ENCODE measurements around the gene DENND1A.
"Not testable (repeated sequence)": the region's sequence is repeated elsewhere in the genome, so short reads cannot be mapped to it uniquely, and the experiment has no call there.

Gene DENND1A

DNA sequence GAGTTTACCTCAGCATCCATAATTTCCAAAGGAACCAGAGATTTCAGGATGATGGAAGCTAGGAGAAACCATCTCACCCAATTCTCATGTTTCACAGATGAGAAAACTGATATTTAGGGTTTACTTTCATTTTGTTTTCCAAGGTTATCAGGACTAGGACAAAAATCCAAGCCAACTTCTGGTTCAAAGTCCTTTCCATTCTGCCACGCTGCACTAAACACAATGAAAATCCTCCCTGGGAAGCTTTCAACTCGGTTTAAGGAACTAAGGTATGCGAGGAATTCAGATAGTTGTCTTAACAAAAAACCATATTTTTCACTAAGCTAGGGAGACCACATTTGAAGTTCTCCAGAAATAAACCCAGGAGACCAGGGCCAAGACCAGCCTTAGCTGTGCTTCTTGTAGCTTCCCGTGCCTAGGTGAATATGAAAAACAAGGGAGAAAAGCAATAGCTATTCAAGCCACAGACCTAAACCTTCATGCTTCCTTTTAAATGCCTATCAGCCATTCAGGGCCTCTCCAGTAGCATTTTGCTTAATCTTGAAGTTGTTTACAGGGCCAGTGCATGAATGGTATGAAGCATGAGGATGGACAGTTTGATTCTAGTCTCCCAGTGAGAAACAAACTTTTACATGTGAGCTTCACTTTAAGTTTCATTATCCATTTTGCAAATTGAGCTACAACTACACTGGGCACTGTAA, 167.9 kb downstream of the DENND1A start:
- DNase-seq = no peak

GRCh38 chr9:123757960-123758359, 172.0 kb downstream of the DENND1A start:
- no peak for DNase-seq

DNA sequence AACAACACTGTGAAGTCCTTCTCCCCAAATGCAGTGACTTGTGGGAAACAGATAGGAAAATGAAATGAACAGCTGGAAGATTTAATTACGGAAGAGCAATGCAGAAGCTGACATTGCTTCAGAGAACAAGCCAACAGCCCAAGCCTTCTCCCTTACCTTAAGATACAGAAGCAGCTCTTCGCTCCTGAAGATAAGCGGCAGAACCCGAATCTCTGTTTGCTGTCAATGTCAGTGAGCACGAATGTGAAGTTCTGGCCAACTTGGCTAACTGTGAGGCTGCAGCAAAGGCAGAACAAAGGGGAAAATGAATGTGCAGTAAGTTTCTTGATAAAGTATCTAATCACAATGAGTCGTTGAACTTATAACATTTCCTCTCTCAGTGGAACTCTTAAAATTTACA, 172.4 kb downstream of the DENND1A start:
- no peak for DNase-seq

- DNase-seq = no peak
These were observed 173.3 kb downstream of the DENND1A start for GRCh38 chr9:123756484-123757106.

- no peak for DNase-seq
These were observed 176.2 kb downstream of the DENND1A start for GRCh38 chr9:123753669-123754258.

DNA sequence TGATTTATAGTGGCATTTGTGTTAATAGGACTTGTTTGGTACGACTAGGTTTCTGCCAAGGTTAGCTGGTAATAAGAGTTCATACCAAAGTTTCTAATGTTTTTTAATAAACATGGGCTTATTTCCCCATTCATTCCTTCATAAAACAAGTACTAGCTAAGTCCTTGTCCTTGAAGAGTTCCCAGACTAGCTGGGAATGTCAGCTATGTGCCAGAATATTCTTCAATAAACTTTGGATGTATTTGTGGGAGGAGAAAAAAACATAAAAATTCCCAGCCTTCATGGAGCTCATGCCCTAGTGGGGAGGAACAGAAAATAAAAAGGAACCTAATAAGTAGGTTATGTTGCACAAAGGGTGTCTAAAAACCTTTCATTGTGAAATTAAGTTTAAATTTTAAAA, 176.9 kb downstream of the DENND1A start:
- DNase-seq = no peak

GRCh38 chr9:123749580-123750202, 180.2 kb downstream of the DENND1A start:
- DNase-seq = no peak

DNA sequence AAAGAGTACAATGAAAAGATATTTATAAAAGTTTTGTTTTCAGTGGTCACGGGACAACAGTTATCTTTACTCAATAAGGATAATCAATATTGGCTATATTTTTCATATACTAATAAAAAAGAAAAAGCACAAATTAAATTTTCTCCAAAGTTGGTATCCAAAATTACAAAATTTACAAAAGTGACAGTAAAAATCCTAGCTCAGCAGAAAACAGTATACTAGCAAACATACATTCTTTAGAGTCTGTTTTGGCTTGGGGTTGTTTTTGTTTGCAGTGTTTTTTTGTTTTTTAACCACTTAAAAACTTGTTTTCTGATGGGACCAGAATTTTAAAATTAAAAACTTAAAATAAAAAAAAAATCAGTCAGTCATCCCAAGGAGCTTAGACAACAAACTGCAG, 183.2 kb downstream of the DENND1A start:
- no peak for DNase-seq

- no peak for DNase-seq
These were observed 184.0 kb downstream of the DENND1A start for GRCh38 chr9:123745933-123746332.

- DNase-seq = no peak
These were observed 184.5 kb downstream of the DENND1A start for GRCh38 chr9:123745451-123745850.

DNA sequence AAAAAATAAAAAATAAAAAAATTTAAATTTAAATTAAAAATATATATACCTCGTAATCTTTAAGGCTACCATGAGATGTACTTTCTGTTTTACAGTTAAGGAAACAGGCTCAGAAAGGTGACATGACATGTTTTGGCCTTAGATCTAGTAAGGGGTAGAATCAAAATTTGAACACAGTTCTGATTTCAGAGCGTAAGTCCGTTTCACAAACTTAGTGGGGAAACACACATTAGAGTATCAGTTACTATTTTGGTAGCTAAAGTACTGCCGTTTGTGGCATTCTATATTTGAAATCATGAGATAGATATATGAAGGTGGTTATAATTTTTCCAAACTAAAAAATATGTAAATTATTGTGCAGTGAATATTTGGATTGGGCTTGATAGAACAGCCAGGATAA, 186.2 kb downstream of the DENND1A start:
- no peak for DNase-seq

DNA sequence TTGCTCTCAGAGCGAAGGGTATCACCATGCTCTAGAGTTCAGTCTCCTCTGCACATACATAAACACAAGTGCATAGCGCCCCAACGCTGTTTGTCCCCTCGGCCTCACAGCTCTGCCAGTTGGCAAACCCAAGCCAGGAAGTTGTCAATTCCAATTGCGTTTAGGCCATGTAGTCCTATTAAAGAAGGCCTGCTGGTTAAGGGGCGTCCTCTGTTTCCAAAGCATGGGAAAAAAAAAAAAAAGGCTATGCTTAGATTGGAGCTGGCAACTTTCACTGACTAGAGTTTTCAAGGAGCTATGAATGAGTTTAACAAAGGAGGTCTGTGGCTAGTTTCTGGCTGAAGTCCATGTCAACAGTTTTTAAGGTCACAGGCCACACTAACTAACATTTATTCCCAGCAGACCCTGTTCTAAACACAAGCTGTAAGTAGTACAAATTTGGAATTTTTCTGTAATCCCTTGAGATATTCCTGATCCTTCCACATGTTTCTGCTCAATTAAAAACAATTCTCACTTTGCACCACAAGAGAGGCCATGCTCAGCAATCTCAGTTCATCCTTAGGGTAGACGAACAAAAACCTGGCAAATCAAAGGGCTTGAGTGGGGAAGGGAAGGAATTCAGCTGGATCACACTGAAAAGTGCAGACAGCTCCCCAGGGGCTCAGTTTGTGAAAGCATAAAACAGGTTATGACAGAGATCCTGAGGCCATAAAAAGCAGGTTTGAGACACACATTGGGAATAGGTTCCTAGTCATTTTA, 187.7 kb downstream of the DENND1A start:
- DNase-seq = no peak

GRCh38 chr9:123741214-123741613, 188.7 kb downstream of the DENND1A start:
- DNase-seq = no peak

DNA sequence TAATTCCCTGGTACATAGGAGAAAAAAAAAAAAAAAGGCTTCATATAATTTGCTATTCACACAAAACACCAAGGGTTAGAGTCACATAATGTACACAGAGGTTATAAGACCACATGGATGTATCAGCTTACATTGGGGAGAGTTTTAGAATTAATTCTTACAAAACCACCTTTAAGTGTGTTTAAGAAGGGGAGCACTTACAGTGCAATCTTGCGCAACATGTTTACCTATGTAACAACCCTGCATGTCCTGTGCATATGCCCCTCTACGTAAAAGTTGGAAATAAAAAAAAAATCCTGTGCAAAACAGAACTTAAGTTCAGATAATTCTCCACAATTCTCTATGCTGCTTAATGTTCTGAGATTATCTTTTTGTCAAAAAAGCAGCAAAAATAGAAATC, 190.0 kb downstream of the DENND1A start:
- DNase-seq = no peak

DNA sequence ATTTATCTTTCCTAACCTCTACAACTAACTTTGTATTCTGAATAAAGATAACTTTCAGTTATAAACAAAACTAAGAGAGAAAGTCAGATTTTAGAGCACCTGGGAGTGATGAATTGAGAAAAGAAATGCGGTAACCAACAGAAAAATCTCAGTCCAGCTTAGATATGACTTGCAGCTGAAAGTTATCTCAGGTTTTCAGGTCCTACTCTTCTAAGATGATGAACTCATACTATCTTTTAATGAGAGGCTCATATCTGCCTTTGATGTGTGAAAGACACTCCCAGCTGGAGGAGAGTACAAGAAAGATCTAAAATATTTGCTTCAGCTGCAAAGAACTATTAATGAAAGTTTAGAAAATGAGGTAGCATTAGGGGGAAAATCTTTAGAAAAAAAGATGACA, 190.5 kb downstream of the DENND1A start:
- no peak for DNase-seq

DNA sequence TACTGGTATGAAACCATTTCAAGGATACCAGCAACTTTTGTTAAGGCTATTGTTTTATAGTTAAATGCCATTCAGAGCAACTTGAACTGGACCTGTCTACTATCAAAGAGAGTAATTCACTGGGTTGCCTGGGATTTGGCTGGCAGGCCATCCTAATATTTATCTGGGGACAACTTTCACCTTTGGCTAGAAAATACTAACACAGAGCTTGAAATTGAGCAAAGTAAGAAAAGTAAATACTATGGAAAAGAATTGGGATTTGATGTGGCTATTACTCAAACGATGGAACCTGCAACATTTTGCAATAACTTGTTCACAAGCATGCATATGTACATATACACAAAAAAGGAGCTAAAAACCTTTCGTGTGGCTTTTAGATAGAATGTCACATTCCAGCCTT, 191.3 kb downstream of the DENND1A start:
- DNase-seq = no peak

GRCh38 chr9:123735376-123735775, 194.6 kb downstream of the DENND1A start:
- DNase-seq = no peak

- not testable (repeated sequence) for DNase-seq
These were observed 201.4 kb downstream of the DENND1A start for GRCh38 chr9:123728571-123728970.

- no peak for DNase-seq
These were observed 202.6 kb downstream of the DENND1A start for GRCh38 chr9:123727332-123727731.

GRCh38 chr9:123725389-123725788, 204.5 kb downstream of the DENND1A start:
- no peak for DNase-seq

GRCh38 chr9:123724211-123724796, 205.6 kb downstream of the DENND1A start:
- no peak for DNase-seq

DNA sequence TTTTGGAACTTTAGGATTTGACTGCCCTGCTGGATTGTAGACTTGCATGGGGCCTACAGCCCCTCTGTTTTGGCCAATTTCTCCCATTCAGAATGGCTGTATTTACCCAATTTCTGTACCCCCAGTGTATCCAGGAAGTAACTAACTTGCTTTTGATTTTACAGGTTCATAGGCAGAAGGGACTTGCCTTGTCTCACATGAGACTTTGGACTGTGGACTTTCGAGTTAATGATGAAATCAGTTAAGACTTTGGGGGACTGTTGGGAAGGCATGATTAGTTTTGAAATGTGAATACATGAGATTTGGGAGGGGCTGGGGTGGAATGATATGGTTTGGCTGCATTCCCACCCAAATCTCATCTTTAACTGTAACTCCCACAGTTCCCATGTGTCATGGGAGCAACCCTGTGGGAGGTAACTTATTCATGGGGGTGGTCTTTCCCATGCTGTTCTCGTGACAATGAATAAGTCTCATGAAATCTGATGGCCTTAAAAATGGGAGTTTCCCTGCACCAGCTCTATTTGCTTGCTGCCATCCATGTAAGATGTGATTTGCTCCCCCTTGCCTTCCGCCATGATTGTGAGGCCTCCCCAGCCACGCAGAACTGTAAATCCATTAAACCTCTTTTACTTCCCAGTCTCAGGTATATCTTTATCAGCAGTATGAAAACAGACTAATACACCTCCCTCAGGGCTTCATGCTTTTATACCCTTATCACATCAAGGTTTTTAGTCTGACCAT, 206.6 kb downstream of the DENND1A start:
- no peak for DNase-seq
